ENCODE measurements around the gene SEPTIN8.

The SEPTIN8 gene

DNA sequence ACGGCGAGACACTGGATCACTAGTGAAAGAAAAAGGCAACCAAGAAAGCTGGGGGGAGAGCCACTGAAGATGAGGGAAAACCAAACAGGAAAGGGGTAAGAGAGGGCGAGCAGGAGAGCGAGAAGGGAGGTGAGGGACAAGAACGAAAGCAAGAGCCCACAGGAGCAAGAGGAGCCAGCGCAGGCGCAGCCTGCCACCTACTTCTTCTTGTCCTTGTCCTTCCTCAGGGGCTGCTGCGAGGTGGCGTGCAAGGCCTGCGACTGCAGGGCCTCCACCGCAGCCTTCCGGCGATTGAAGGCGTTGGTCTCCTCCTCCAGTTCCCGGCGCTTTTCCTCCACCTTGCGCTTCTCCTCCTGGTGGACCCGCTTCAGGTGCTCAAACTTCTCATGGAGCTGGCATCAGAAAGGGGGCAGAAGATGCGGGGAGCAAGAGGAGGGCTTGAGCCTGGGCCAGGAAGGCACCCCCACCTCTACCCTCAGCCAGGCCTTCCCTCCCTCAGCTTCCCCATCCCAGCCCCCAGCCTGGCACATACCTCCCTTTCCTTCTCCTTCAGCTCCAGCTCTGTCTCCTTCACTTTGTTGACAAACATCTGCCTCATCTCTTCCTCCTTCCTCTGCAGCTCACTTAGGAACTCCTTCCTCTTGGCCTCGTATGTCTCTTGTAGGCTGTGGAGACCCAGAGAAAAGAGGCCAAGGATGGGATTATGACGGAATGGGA, 16.3 kb downstream of the SEPTIN8 start:
- no peak for DNase-seq
- no peak overlapping the region for H3K9ac ChIP-seq (ENCODE audit: low read length)
- H3K4me1 ChIP-seq (ENCODE audit: control insufficient read depth, insufficient read depth, low read depth, low read length): peaks cover 2% of the 10 kb centered on the region

GRCh38 chr5:132760049-132760420, 17.0 kb downstream of the SEPTIN8 start:
- Histone ChIP-seq H4K91ac (ENCODE audit: low read length) (no peak overlapping the region), H3K79me1 (replicated peaks; ENCODE audit: low read length, poor library complexity, severe bottlenecking) (peaks cover 6% of the 10 kb centered on the region), H2BK12ac (ENCODE audit: low read length in 2 of 2) (no peak overlapping the region), H2AFZ (ENCODE audit: low read depth, low read length) (no peak overlapping the region), H3K18ac (ENCODE audit: low read depth in 1 of 2, low read length in 2 of 2) (no peak overlapping the region), H2BK15ac (ENCODE audit: low read depth, poor library complexity, severe bottlenecking) (no peak overlapping the region), H2BK120ac (ENCODE audit: low read depth, low read length) (no peak overlapping the region), H2AK5ac (ENCODE audit: low read length, severe bottlenecking) (no peak overlapping the region), H3K27ac (ENCODE audit: low read length, poor library complexity, severe bottlenecking) (no peak overlapping the region), H4K8ac (ENCODE audit: low read length) (no peak overlapping the region), H3K27me3 (ENCODE audit: control insufficient read depth in 1 of 2, insufficient read depth in 1 of 2, low read length in 2 of 2) (peaks cover 0 to 21% of the 10 kb centered on the region in 2 experiments), H3K9me3 (ENCODE audit: control insufficient read depth, low read length) (no peaks in the 10 kb centered on the region), H3K4me3 (ENCODE audit: insufficient read depth in 1 of 2, low read depth in 1 of 2, low read length in 2 of 2) (no peak overlapping the region), H3K4me1 (ENCODE audit: control insufficient read depth, insufficient read depth, low read depth, low read length) (peaks cover 2% of the 10 kb centered on the region), H3K14ac (ENCODE audit: low read length in 2 of 2) (no peak overlapping the region), H3K23ac (ENCODE audit: low read length in 2 of 2) (no peak overlapping the region), H3K4ac (ENCODE audit: low read depth in 1 of 2, low read length in 2 of 2) (no peak overlapping the region), H3K9ac (ENCODE audit: low read length) (no peak overlapping the region), H2BK5ac (ENCODE audit: low read depth, low read length, poor library complexity, severe bottlenecking) (no peak overlapping the region), H3K4me2 (ENCODE audit: low read length, poor library complexity, severe bottlenecking) (no peak overlapping the region), H3K36me3 (ENCODE audit: control insufficient read depth in 1 of 2, insufficient read depth in 2 of 2, low read depth in 1 of 2, low read length in 2 of 2) (peaks cover 79 to 85% of the 10 kb centered on the region in 2 experiments)
- WGBS: 98% methylated on average over 12 of the region's 12 CpGs
- DNase-seq: no peak

More for the DNA sequence above, 16.3 kb downstream of the SEPTIN8 start:
- no peak overlapping the region for H2AFZ ChIP-seq (ENCODE audit: low read depth, low read length)
- H3K23ac ChIP-seq (ENCODE audit: low read length in 2 of 2): no peak overlapping the region
- H2AK5ac ChIP-seq (ENCODE audit: low read length, severe bottlenecking): no peak overlapping the region
- H2BK120ac ChIP-seq (ENCODE audit: low read depth, low read length): no peak overlapping the region
- H3K14ac ChIP-seq (ENCODE audit: low read length in 2 of 2): no peak overlapping the region
- no peak overlapping the region for H3K4me3 ChIP-seq (ENCODE audit: insufficient read depth in 1 of 2, low read depth in 1 of 2, low read length in 2 of 2)
- no peaks in the 10 kb centered on the region for H3K9me3 ChIP-seq (ENCODE audit: control insufficient read depth, low read length)
- H3K18ac ChIP-seq (ENCODE audit: low read depth in 1 of 2, low read length in 2 of 2): no peak overlapping the region
- H3K27ac ChIP-seq (ENCODE audit: low read length, poor library complexity, severe bottlenecking): no peak overlapping the region
- H4K91ac ChIP-seq (ENCODE audit: low read length): no peak overlapping the region
- H2BK12ac ChIP-seq (ENCODE audit: low read length in 2 of 2): no peak overlapping the region
- WGBS: 97% methylated on average over 21 of the region's 21 CpGs
- peaks cover 86 to 87% of the 10 kb centered on the region in 2 experiments for H3K36me3 ChIP-seq (ENCODE audit: control insufficient read depth in 1 of 2, insufficient read depth in 2 of 2, low read depth in 1 of 2, low read length in 2 of 2)
- H4K8ac ChIP-seq (ENCODE audit: low read length): no peak overlapping the region
- no peak overlapping the region for H2BK15ac ChIP-seq (ENCODE audit: low read depth, poor library complexity, severe bottlenecking)
- H3K4ac ChIP-seq (ENCODE audit: low read depth in 1 of 2, low read length in 2 of 2): no peak overlapping the region
- H3K79me1 ChIP-seq (replicated peaks; ENCODE audit: low read length, poor library complexity, severe bottlenecking): peaks cover 13% of the 10 kb centered on the region
- no peak overlapping the region for H3K4me2 ChIP-seq (ENCODE audit: low read length, poor library complexity, severe bottlenecking)
- H2BK5ac ChIP-seq (ENCODE audit: low read depth, low read length, poor library complexity, severe bottlenecking): no peak overlapping the region
- peaks cover 0 to 14% of the 10 kb centered on the region in 2 experiments for H3K27me3 ChIP-seq (ENCODE audit: control insufficient read depth in 1 of 2, insufficient read depth in 1 of 2, low read length in 2 of 2)

DNA sequence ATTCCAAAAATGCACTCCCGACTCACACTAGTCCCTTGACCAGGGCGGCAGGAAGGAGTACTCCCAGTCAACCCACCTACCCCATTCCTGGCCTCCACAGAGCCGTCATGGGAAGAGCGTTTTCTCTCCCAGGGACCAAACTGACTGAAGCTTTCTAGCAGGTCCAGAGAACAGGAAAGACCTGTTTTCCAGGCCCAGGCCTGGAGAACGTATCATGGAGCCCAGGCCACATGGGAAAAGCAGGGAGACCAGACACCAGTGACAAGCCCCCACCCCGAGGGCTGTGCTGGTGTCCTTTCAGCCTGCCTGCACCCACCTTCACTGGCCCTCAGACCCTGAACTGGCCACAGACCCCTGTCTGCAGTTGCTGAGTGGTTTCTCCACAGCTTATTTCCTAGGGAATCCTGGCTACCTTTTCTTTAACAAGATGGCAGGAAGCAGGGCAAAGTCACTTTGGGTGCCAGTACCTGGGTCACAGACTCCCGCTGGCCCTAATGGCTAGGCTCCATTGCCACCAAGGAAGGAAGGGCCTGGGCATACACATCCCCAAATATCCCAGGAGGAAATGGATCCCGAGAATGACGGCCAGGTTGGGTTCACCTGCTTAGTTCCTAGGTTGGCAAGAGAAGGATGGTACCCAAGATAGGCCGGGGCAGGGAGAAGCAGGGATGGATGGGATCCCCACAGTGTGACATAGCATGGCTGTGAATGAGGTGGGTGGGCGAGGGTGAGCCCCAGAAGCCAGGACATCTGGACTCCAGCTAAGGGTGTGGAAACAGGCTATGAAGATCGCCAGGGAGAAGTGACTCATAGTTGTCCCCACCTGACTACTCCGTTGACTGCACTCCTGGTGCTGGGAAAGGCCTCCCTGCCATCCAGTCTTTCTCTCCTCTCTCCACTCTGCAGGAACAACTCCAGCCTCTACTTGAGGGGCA, 17.7 kb downstream of the SEPTIN8 start:
- peaks cover 2% of the 10 kb centered on the region for H3K79me1 ChIP-seq (replicated peaks; ENCODE audit: low read length, poor library complexity, severe bottlenecking)
- 92% methylated on average over 13 of the region's 13 CpGs for WGBS
- no peak overlapping the region for H3K4ac ChIP-seq (ENCODE audit: low read depth in 1 of 2, low read length in 2 of 2)
- no peak overlapping the region for H2AK5ac ChIP-seq (ENCODE audit: low read length, severe bottlenecking)
- H2BK15ac ChIP-seq (ENCODE audit: low read depth, poor library complexity, severe bottlenecking): no peak overlapping the region
- no peak overlapping the region for H3K4me2 ChIP-seq (ENCODE audit: low read length, poor library complexity, severe bottlenecking)
- no peak overlapping the region for H3K27ac ChIP-seq (ENCODE audit: low read length, poor library complexity, severe bottlenecking)
- H2BK12ac ChIP-seq (ENCODE audit: low read length in 2 of 2): no peak overlapping the region
- no peak overlapping the region for H4K8ac ChIP-seq (ENCODE audit: low read length)
- H3K23ac ChIP-seq (ENCODE audit: low read length in 2 of 2): no peak overlapping the region
- no peak overlapping the region for H4K91ac ChIP-seq (ENCODE audit: low read length)
- H3K9me3 ChIP-seq (ENCODE audit: control insufficient read depth, low read length): no peaks in the 10 kb centered on the region
- H3K4me1 ChIP-seq (ENCODE audit: control insufficient read depth, insufficient read depth, low read depth, low read length): peaks cover 2% of the 10 kb centered on the region
- H3K36me3 ChIP-seq (ENCODE audit: control insufficient read depth in 1 of 2, insufficient read depth in 2 of 2, low read depth in 1 of 2, low read length in 2 of 2): peaks cover 73 to 79% of the 10 kb centered on the region in 2 experiments
- DNase-seq: no peak
- no peak overlapping the region for H3K4me3 ChIP-seq (ENCODE audit: insufficient read depth in 1 of 2, low read depth in 1 of 2, low read length in 2 of 2)
- no peak overlapping the region for H2BK5ac ChIP-seq (ENCODE audit: low read depth, low read length, poor library complexity, severe bottlenecking)
- H2AFZ ChIP-seq (ENCODE audit: low read depth, low read length): no peak overlapping the region
- peaks cover 0 to 26% of the 10 kb centered on the region in 2 experiments for H3K27me3 ChIP-seq (ENCODE audit: control insufficient read depth in 1 of 2, insufficient read depth in 1 of 2, low read length in 2 of 2)
- no peak overlapping the region for H3K18ac ChIP-seq (ENCODE audit: low read depth in 1 of 2, low read length in 2 of 2)
- H3K14ac ChIP-seq (ENCODE audit: low read length in 2 of 2): no peak overlapping the region
- no peak overlapping the region for H3K9ac ChIP-seq (ENCODE audit: low read length)
- no peak overlapping the region for H2BK120ac ChIP-seq (ENCODE audit: low read depth, low read length)

DNA sequence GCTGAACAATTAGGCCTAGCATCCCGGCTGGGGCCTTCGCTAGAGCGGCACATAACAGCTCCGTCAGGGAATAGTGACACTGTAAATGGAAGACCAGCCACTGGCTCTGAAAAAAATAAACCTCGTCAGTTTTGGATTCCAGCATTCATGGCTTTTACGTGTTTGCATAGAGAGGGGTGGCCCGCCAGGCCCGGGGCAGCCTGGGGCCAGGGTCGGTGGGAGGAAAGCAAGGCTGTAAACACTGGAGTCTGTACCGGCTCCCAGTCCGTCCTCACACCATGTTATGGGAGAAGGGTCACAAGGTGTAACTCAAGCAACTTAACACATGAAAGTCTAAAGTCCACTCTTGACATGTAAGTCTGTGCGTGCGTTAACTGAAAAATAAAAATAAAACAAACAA, 18.6 kb downstream of the SEPTIN8 start:
- Histone ChIP-seq H3K4me2 (ENCODE audit: low read length, poor library complexity, severe bottlenecking) (no peak overlapping the region), H3K4me1 (ENCODE audit: control insufficient read depth, insufficient read depth, low read depth, low read length) (peaks cover 7% of the 10 kb centered on the region), H3K36me3 (ENCODE audit: control insufficient read depth in 1 of 2, insufficient read depth in 2 of 2, low read depth in 1 of 2, low read length in 2 of 2) (peaks cover 63 to 69% of the 10 kb centered on the region in 2 experiments), H3K27me3 (ENCODE audit: control insufficient read depth in 1 of 2, insufficient read depth in 1 of 2, low read length in 2 of 2) (peaks cover 0 to 35% of the 10 kb centered on the region in 2 experiments), H3K18ac (ENCODE audit: low read depth in 1 of 2, low read length in 2 of 2) (no peak overlapping the region), H2AK5ac (ENCODE audit: low read length, severe bottlenecking) (no peak overlapping the region), H2BK120ac (ENCODE audit: low read depth, low read length) (no peak overlapping the region), H3K4ac (ENCODE audit: low read depth in 1 of 2, low read length in 2 of 2) (no peak overlapping the region), H2BK5ac (ENCODE audit: low read depth, low read length, poor library complexity, severe bottlenecking) (no peak overlapping the region), H2AFZ (ENCODE audit: low read depth, low read length) (no peak overlapping the region), H4K8ac (ENCODE audit: low read length) (no peak overlapping the region), H3K9me3 (ENCODE audit: control insufficient read depth, low read length) (no peaks in the 10 kb centered on the region), H3K79me1 (replicated peaks; ENCODE audit: low read length, poor library complexity, severe bottlenecking) (peaks cover 2% of the 10 kb centered on the region), H4K91ac (ENCODE audit: low read length) (no peak overlapping the region), H3K4me3 (ENCODE audit: insufficient read depth in 1 of 2, low read depth in 1 of 2, low read length in 2 of 2) (no peak overlapping the region), H3K27ac (ENCODE audit: low read length, poor library complexity, severe bottlenecking) (no peak overlapping the region), H3K14ac (ENCODE audit: low read length in 2 of 2) (no peak overlapping the region), H2BK15ac (ENCODE audit: low read depth, poor library complexity, severe bottlenecking) (no peak overlapping the region), H2BK12ac (ENCODE audit: low read length in 2 of 2) (no peak overlapping the region), H3K23ac (ENCODE audit: low read length in 2 of 2) (no peak overlapping the region), H3K9ac (ENCODE audit: low read length) (no peak overlapping the region)
- DNase-seq: no peak
- WGBS: 95% methylated on average over 13 of the region's 13 CpGs

All from mesenchymal stem cell (in vitro differentiated cells and primary cell).